GM19351 (cell line): ENCODE results near the gene P2RX6.
"Not testable (repeated sequence)": the region's sequence is repeated elsewhere in the genome, so short reads cannot be mapped to it uniquely, and the experiment has no call there.

ENCODE experiments used
- ATAC-seq: cut with Tn5 transposase; IDR thresholded peaks from one replicate; pipeline ENCODE4 v1.9.1; 2021; ENCODE audit warnings: mild to moderate bottlenecking, moderate library complexity; ENCODE audit not compliant: unreplicated experiment

Gene P2RX6

DNA sequence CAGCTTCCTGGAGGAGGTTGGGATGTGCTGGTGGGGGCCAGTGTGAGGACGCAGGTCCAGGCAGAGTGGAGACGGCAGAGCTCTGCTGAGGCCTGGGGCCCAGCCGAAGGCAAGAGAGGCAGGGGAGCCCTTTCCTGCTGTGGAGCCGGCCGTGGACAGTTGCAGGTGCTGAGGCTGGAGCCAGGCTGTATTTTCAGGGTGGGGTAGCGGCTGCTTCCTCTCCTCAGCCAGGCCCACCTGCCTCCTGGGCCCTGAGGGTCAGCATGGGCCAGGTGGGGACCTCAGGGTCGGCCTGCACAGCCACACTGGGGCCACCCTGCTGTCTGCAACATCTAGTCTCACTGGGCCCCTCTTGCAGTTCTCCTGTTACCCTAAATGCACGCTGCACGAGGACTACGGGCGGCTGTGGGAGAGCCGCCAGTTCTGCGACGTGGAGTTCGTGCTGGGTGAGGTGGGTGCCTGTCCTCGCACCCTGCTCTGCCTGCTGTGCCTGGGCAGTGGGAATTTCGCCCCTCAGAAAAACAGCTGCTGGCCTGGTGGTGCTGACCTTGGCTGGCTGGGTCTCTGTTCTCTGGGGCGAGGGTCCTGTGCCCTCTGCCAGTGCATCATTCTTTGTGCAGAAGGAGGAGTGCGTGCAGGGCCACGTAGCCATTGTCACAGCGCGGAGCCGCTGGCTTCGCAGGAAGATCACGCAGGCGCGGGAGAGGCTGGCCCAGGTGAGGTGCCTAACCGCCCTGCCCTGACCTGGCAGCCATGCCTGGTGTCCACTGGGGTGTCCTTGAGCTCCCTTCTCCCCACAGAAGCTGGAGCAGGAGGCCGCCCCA lies 21.4 kb upstream of the P2RX6 start:
- no peak for ATAC-seq

GRCh38 chr22:20994128-20994901 lies 20.6 kb upstream of the P2RX6 start:
- no peak for ATAC-seq

DNA sequence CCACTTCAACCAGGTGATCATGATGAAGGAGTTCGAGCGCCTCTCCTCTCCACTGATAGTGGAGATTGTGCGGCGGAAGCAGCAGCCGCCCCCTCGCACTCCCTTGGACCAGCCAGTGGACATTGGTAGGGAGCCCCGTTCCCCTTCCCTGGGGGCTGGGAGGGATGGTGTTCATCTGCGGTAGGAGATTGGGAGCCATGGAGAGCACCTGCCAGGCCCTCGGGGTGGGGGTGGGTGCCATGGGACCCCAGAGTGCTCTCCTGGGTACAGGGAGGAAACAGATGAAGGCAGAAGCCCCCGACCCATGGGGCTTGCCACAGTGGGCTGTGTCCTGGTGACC lies 20.1 kb upstream of the P2RX6 start:
- ATAC-seq = no peak

- no peak for ATAC-seq
Observed at GRCh38 chr22:20995329-20996030, 19.5 kb upstream of the P2RX6 start.

DNA sequence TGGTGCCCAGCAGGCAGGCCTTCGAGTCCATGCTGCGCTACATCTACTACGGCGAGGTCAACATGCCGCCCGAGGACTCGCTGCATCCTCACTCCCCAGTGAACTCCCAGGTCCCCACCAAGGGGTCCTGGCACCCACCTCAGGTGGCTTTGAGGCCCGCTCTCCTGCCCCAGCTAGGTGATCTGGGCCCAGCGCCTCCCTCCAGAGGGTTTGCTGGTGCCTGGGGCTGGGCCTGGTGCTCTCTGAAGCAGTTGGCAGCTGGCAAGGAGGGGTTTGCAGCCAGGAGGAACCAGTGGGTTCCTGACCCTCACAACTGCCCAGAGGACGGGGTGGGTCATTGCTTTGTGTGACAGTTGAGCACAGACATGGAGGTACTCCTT lies 18.9 kb upstream of the P2RX6 start:
- no peak for ATAC-seq

DNA sequence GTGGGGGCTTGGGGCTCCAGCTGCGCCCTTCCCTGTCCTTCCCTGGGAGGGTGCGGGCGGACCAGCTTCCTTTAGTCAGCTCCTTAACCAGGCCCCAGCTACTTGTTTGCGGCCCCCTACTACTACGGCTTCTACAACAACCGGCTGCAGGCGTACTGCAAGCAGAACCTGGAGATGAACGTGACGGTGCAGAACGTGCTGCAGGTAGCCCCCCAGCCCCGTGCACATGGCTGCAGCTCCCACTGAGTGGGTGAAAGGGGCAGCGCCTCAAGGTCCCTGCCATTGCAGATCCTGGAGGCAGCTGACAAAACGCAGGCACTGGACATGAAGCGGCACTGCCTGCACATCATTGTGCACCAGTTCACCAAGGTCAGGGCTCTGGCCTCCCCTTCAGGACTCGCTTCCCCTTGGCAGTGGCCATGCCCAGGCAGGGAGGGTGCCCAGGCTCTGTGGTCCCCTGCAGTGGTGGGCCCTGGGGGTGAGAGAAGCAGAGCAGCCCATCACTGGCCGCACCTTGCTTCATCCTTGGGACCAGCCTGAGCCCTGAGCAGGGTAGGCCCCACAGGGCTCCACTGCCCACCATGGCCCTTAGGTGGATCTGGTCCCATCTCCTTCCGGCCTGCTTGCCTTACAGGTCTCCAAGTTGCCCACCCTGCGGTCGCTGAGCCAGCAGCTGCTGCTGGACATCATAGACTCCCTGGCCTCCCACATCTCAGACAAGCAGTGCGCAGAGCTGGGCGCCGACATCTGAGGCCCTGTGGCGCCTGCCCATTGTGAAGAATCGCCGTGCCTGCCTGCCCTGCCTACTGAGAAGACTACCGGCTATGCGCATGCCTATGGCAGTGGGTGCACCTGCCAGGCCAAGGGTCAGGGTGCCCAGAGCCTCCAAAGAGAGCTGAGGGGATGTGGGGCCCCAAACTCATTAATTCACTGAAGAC lies 18.1 kb upstream of the P2RX6 start:
- ATAC-seq = no peak

GRCh38 chr22:20997536-20998257 lies 17.3 kb upstream of the P2RX6 start:
- ATAC-seq = no peak

GRCh38 chr22:20998411-20999336 lies 16.3 kb upstream of the P2RX6 start:
- ATAC-seq = no peak

- no peak for ATAC-seq
Observed at GRCh38 chr22:20999350-21000206, 15.4 kb upstream of the P2RX6 start.

GRCh38 chr22:21000207-21000986 lies 14.6 kb upstream of the P2RX6 start:
- no peak for ATAC-seq

- ATAC-seq = peak; percentile 2
Observed at GRCh38 chr22:21000987-21001600, 13.9 kb upstream of the P2RX6 start.

GRCh38 chr22:21001601-21002325 lies 13.2 kb upstream of the P2RX6 start, which contains the start of gene THAP7:
THAP7 (minus strand) TSS chr22:21002118; CDS start chr22:21001911, 207 bp downstream.
- peak; percentile 85 for ATAC-seq

DNA sequence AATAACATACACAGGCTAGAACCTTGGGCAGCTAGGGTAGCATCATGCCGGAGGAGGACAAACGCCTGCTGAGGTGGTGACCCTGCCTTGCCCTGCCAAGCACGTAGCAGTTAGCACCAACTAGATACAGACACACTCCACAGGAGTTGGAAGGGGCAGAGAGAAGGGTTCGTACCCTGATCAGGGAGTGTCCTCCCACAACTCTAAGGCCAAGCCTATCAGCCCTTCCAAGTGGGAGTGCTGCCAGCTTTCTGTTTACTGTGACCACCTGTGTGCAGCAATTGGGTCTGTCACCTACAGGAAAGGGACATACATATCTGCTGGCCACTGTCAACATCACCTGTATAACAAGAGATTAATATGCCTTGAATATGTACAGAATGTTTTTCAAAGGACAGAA lies 11.2 kb upstream of the P2RX6 start:
- ATAC-seq = no peak

- not testable (repeated sequence) for ATAC-seq
Observed at GRCh38 chr22:21009208-21009607, 5.8 kb upstream of the P2RX6 start.

GRCh38 chr22:21009638-21010425 lies 5.1 kb upstream of the P2RX6 start:
- no peak for ATAC-seq
